Neural progenitor cell (in vitro differentiated cells): ENCODE results near the gene PDE8B. TPM values are rescaled to one million over a fixed set of nuclear protein-coding genes. Genes with fewer than 3 reads are reported as not detected.

Experiments
- DNase-seq: peaks from one replicate; pipeline ENCODE4 v3.0.0-alpha.2; 2016; ENCODE audit warnings: low spot score
- H2AFZ ChIP-seq: fragments of 200-600 bp; sonication (generic); replicated peaks from 2 replicates; pipeline ENCODE4 v1.6.1; 2016; ENCODE audit warnings: antibody characterized with exemption
- H3F3A ChIP-seq: fragments of 200-600 bp; sonication (generic); 2 replicates; pipeline ENCODE4 v1.6.1; 2016; ENCODE audit warnings: antibody characterized with exemption, low read depth
- H3K27ac ChIP-seq: fragments of 200-600 bp; sonication (generic); 2 replicates; pipeline ENCODE4 v1.5.1; 2016; ENCODE audit warnings: mild to moderate bottlenecking
- H3K27me3 ChIP-seq: fragments of 200-600 bp; sonication (generic); 2 replicates; pipeline ENCODE4 v1.6.1; 2016; ENCODE audit warnings: mild to moderate bottlenecking, moderate library complexity
- H3K36me3 ChIP-seq: fragments of 200-600 bp; sonication (generic); 2 replicates; pipeline ENCODE4 v1.5.1; 2016
- H3K4me1 ChIP-seq: fragments of 200-600 bp; sonication (generic); 2 replicates; pipeline ENCODE4 v1.6.1; 2016; ENCODE audit warnings: mixed run types
- H3K4me2 ChIP-seq: fragments of 200-600 bp; sonication (generic); 2 replicates; pipeline ENCODE4 v1.6.1; 2016
- H3K4me3 ChIP-seq: fragments of 200-600 bp; sonication (generic); 2 replicates; pipeline ENCODE4 v1.5.1; 2016
- H3K79me2 ChIP-seq: fragments of 200-600 bp; sonication (generic); 2 replicates; pipeline ENCODE4 v1.6.1; 2016; ENCODE audit warnings: low read depth
- H3K9ac ChIP-seq: fragments of 200-600 bp; sonication (generic); 2 replicates; pipeline ENCODE4 v1.6.1; 2016
- H3K9me3 ChIP-seq: fragments of 200-600 bp; sonication (generic); 2 replicates; pipeline ENCODE4 v1.5.1; 2016; ENCODE audit warnings: low read depth
- H4K20me1 ChIP-seq: fragments of 200-600 bp; sonication (generic); 2 replicates; pipeline ENCODE4 v1.6.1; 2016; ENCODE audit warnings: low read depth
- H3K27ac Mint-ChIP-seq: 3 replicates; pipeline ENCODE4 v1.8.0; 2021; ENCODE audit warnings: mixed read lengths
- H3K27me3 Mint-ChIP-seq: 2 replicates; pipeline ENCODE4 v1.8.0; 2022; ENCODE audit warnings: low read depth, mild to moderate bottlenecking, inconsistent platforms, moderate library complexity, mixed read lengths; ENCODE audit not compliant: insufficient read depth
- H3K36me3 Mint-ChIP-seq: 3 replicates; pipeline ENCODE4 v1.8.0; 2021; ENCODE audit warnings: mixed read lengths
- H3K4me1 Mint-ChIP-seq: 3 replicates; pipeline ENCODE4 v1.8.0; 2021; ENCODE audit warnings: mixed read lengths
- H3K4me3 Mint-ChIP-seq: 3 replicates; pipeline ENCODE4 v1.8.0; 2021; ENCODE audit warnings: mild to moderate bottlenecking, moderate library complexity, mixed read lengths
- H3K9me3 Mint-ChIP-seq: 3 replicates; pipeline ENCODE4 v1.8.0; 2020; ENCODE audit warnings: mixed read lengths
- CTCF ChIP-seq: fragments of 200-600 bp; sonication (generic); IDR thresholded peaks from 2 replicates; pipeline ENCODE4 v1.5.1; 2017; ENCODE audit warnings: antibody characterized with exemption, mild to moderate bottlenecking
- EZH2 ChIP-seq: fragments of 200-600 bp; sonication (generic); IDR thresholded peaks from 2 replicates; pipeline ENCODE4 v1.6.1; 2017; ENCODE audit warnings: antibody characterized with exemption, mild to moderate bottlenecking, moderate library complexity
- EZH2phosphoT487 ChIP-seq: fragments of 200-600 bp; sonication (generic); IDR thresholded peaks from 2 replicates; pipeline ENCODE4 v1.6.1; 2017; ENCODE audit warnings: antibody characterized with exemption
- total RNA-seq: library from RNA; depleted of rRNA; stranded (reverse); fragments of >200 nt; gene quantifications from 2 replicates; pipeline ENCODE4 v1.2.3, GENCODE V29; 2015; ENCODE audit warnings: low replicate concordance

Gene PDE8B
- total RNA-seq, 1 donor from 2014 or later, result 4.3 TPM

- Mint-ChIP-seq H3K4me1 (peaks cover 20% of the 10 kb centered on the region), H3K27me3 (peaks cover 2% of the 10 kb centered on the region), H3K27ac (no peak overlapping the region), H3K4me3 (no peak overlapping the region), H3K9me3 (no peaks in the 10 kb centered on the region), H3K36me3 (no peaks in the 10 kb centered on the region)
- peaks cover 7% of the 10 kb centered on the region for H3K4me1 ChIP-seq
- no peak overlapping the region for H3K4me3 ChIP-seq
- no peaks in the 10 kb centered on the region for H3F3A ChIP-seq
- H3K9me3 ChIP-seq, result no peaks in the 10 kb centered on the region
- H3K27ac ChIP-seq, result no peak overlapping the region
- H2AFZ ChIP-seq, result no peak overlapping the region
- no peak overlapping the region for H3K9ac ChIP-seq
- H3K79me2 ChIP-seq, result no peaks in the 10 kb centered on the region
- no peak for DNase-seq
- H3K36me3 ChIP-seq, result no peaks in the 10 kb centered on the region
- no peak overlapping the region for H3K4me2 ChIP-seq
- no peaks in the 10 kb centered on the region for H3K27me3 ChIP-seq
- TF ChIP-seq CTCF (no peak), EZH2 (no peak), EZH2phosphoT487 (no peak)
- no peaks in the 10 kb centered on the region for H4K20me1 ChIP-seq
These were observed 118.6 kb downstream of the PDE8B start for GRCh38 chr5:77328930-77329647.

GRCh38 chr5:77329664-77330430 lies 119.4 kb downstream of the PDE8B start:
- Histone ChIP-seq H3K9ac (no peak overlapping the region), H3K27ac (no peak overlapping the region), H3K4me2 (no peak overlapping the region), H3K9me3 (no peaks in the 10 kb centered on the region), H3K79me2 (no peaks in the 10 kb centered on the region), H4K20me1 (no peaks in the 10 kb centered on the region), H3K4me3 (no peak overlapping the region), H3K36me3 (no peaks in the 10 kb centered on the region), H3F3A (no peaks in the 10 kb centered on the region), H2AFZ (no peak overlapping the region), H3K27me3 (no peaks in the 10 kb centered on the region), H3K4me1 (peaks cover 10% of the 10 kb centered on the region)
- Mint-ChIP-seq H3K27ac (no peak overlapping the region), H3K4me3 (no peak overlapping the region), H3K36me3 (no peaks in the 10 kb centered on the region), H3K4me1 (peaks cover 23% of the 10 kb centered on the region), H3K9me3 (no peaks in the 10 kb centered on the region), H3K27me3 (peaks cover 2% of the 10 kb centered on the region)
- TF ChIP-seq EZH2 (no peak), EZH2phosphoT487 (no peak), CTCF (no peak)
- DNase-seq, result no peak

DNA sequence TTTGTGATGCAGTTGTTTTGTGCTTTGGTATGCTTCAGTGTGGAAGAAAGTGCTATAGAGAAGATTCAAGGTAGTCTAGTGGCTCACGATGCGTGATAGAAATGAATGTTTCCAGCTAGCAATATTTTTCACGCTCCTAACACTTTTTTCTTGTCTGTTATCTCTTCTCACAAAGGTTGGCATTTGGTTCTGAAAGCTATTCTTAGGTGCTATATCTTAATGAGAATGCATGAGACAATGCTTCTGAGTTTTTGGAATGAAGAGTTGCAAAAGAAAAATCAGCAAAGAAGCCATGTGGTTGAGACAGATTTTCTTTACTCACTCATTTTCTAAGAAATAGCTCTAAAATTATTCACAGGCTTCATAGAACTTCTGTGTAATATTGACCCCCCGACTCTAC lies 122.6 kb downstream of the PDE8B start:
- H3K36me3 Mint-ChIP-seq, result no peaks in the 10 kb centered on the region
- no peak overlapping the region for H3K27ac ChIP-seq
- no peaks in the 10 kb centered on the region for H3K27me3 Mint-ChIP-seq

More for the DNA sequence above, 122.6 kb downstream of the PDE8B start:
- Histone ChIP-seq H3K79me2 (no peaks in the 10 kb centered on the region), H3K4me1 (peaks cover 22% of the 10 kb centered on the region), H3K36me3 (no peaks in the 10 kb centered on the region), H3K9ac (no peak overlapping the region), H4K20me1 (no peaks in the 10 kb centered on the region), H3K4me3 (no peak overlapping the region), H3K4me2 (no peak overlapping the region), H2AFZ (no peak overlapping the region), H3K27me3 (no peaks in the 10 kb centered on the region), H3K9me3 (no peaks in the 10 kb centered on the region), H3F3A (no peaks in the 10 kb centered on the region)
- Mint-ChIP-seq H3K4me3 (no peak overlapping the region), H3K27ac (no peak overlapping the region), H3K4me1 (peaks cover 11% of the 10 kb centered on the region), H3K9me3 (no peaks in the 10 kb centered on the region)
- DNase-seq, result no peak
- TF ChIP-seq EZH2phosphoT487 (no peak), EZH2 (no peak), CTCF (no peak)
